Peyer's patch (tissue), 4 donors: ENCODE measurements around the gene NAT14. TPM values are rescaled to one million over a fixed set of nuclear protein-coding genes. Genes with fewer than 3 reads are reported as not detected.

Experiments used
- DNase-seq, 3 donors: peaks; one replicate each; pipeline ENCODE4 v3.0.0-alpha.2; 2017 to 2019
- H3K27ac ChIP-seq, 4 donors: fragments of 200-600 bp; sonication (generic); one replicate each; pipeline ENCODE4 v1.5.1; 2016 to 2019
- H3K27me3 ChIP-seq, 2 donors: fragments of 200-600 bp; sonication (generic); one replicate each; pipeline ENCODE4 v1.5.1; 2019
- H3K36me3 ChIP-seq, 3 donors: fragments of 200-600 bp; sonication (generic); one replicate each; pipeline ENCODE4 v1.5.1; 2016 to 2019
- H3K4me1 ChIP-seq, 4 donors: fragments of 200-600 bp; sonication (generic); one replicate each; pipeline ENCODE4 v1.5.1; 2016 to 2019
- H3K4me3 ChIP-seq, 4 donors: fragments of 200-600 bp; sonication (generic); 1 replicate in 3 of 4; 2 replicates in 1 of 4; pipeline ENCODE4 v1.5.1; 2016 to 2019; ENCODE audit warnings: mild to moderate bottlenecking in 1 of 4
- H3K9me3 ChIP-seq, 4 donors: fragments of 200-600 bp; sonication (generic); one replicate each; pipeline ENCODE4 v1.5.1; 2016 to 2019; ENCODE audit warnings: mild to moderate bottlenecking in 1 of 4
- CTCF ChIP-seq, 6 experiments: fragments of 450-650 bp in 4 of 6; fragments of 200-600 bp in 2 of 6; sonication (generic) in 1 of 6; IDR thresholded peaks; one replicate each; pipeline ENCODE4 v1.5.1; 2017 to 2019; ENCODE audit warnings: antibody characterized with exemption in 6 of 6, mild to moderate bottlenecking in 3 of 6, moderate library complexity in 1 of 6
- POLR2A ChIP-seq, 2 donors: fragments of 450-650 bp; IDR thresholded peaks; one replicate each; pipeline ENCODE4 v1.5.1; 2017; ENCODE audit warnings: antibody characterized with exemption in 2 of 2, mild to moderate bottlenecking in 2 of 2, moderate library complexity in 2 of 2
- total RNA-seq, 4 donors: library from RNA; depleted of rRNA; stranded (reverse); fragments of >200 nt; gene quantifications; one replicate each; pipeline ENCODE4 v1.1.0, GENCODE V29; 2016

The NAT14 gene
- 1 to 10 TPM; 1.4 to 7.4 (median 3.0) TPM for total RNA-seq

- DNase-seq: peak in 2 of 3 donors; percentile 48 to 63
Observed at GRCh38 chr19:55484593-55485438, at the start of gene NAT14. NAT14 (plus strand) TSS chr19:55485188; CDS start chr19:55485709, 521 bp downstream.

GRCh38 chr19:55436847-55437246, 48.1 kb upstream of the NAT14 start:
- Histone ChIP-seq H3K27ac (no peak overlapping the region), H3K9me3 (no peaks in the 10 kb centered on the region), H3K36me3 (no peaks in the 10 kb centered on the region), H3K27me3 (peaks cover 0 to 40% of the 10 kb centered on the region in 2 donors), H3K4me3 (no peak overlapping the region), H3K4me1 (peaks cover 0 to 14% (median 6%) of the 10 kb centered on the region in 4 donors)
- DNase-seq: no peak
- TF ChIP-seq POLR2A (IDR thresholded peaks at IDR 0.05): no peak
- TF ChIP-seq CTCF (IDR thresholded peaks at IDR 0.05): no peak

More at GRCh38 chr19:55484593-55485438, at the start of gene NAT14:
- H3K4me3 ChIP-seq: peak within 1 kb of the TSS; percentile 51 to 64 (median 58)
- no peaks in the 10 kb centered on the region for H3K9me3 ChIP-seq
- H3K27me3 ChIP-seq: no peaks in the 10 kb centered on the region
- TF ChIP-seq POLR2A (IDR thresholded peaks at IDR 0.05) (no peak), CTCF (IDR thresholded peaks at IDR 0.05) (no peak)
- peak within 1 kb of the TSS; percentile 77 to 87 (median 80) for H3K27ac ChIP-seq
- H3K4me1 ChIP-seq: peaks cover 0 to 42% (median 12%) of the 10 kb centered on the region in 4 donors
- peaks cover 0 to 27% (median 0%) of the 10 kb centered on the region in 3 donors for H3K36me3 ChIP-seq

- no peaks in the 10 kb centered on the region for H3K9me3 ChIP-seq
- H3K27me3 ChIP-seq: peaks cover 0 to 45% of the 10 kb centered on the region in 2 donors
- peaks cover 0 to 20% (median 9%) of the 10 kb centered on the region in 4 donors for H3K4me1 ChIP-seq
- no peak for DNase-seq
- H3K4me3 ChIP-seq: no peak overlapping the region
- no peak overlapping the region for H3K27ac ChIP-seq
- H3K36me3 ChIP-seq: no peaks in the 10 kb centered on the region
- TF ChIP-seq POLR2A (IDR thresholded peaks at IDR 0.05) (no peak), CTCF (IDR thresholded peaks at IDR 0.05) (no peak)
Observed at GRCh38 chr19:55437410-55437809, 47.6 kb upstream of the NAT14 start.

GRCh38 chr19:55439052-55439451, 45.9 kb upstream of the NAT14 start:
- no peak for DNase-seq
- H3K9me3 ChIP-seq: no peaks in the 10 kb centered on the region
- no peak overlapping the region for H3K27ac ChIP-seq
- peaks cover 0 to 24% (median 9%) of the 10 kb centered on the region in 4 donors for H3K4me1 ChIP-seq
- TF ChIP-seq POLR2A (IDR thresholded peaks at IDR 0.05) (no peak), CTCF (IDR thresholded peaks at IDR 0.05) (no peak)
- peaks cover 0 to 48% of the 10 kb centered on the region in 2 donors for H3K27me3 ChIP-seq
- H3K4me3 ChIP-seq: no peak overlapping the region
- H3K36me3 ChIP-seq: no peaks in the 10 kb centered on the region

- Histone ChIP-seq H3K27ac (no peak overlapping the region), H3K36me3 (no peaks in the 10 kb centered on the region), H3K9me3 (no peaks in the 10 kb centered on the region), H3K27me3 (peaks cover 0 to 57% of the 10 kb centered on the region in 2 donors), H3K4me3 (no peak overlapping the region), H3K4me1 (peaks cover 0 to 24% (median 9%) of the 10 kb centered on the region in 4 donors)
- no peak for DNase-seq
- TF ChIP-seq POLR2A (IDR thresholded peaks at IDR 0.05): no peak
- TF ChIP-seq CTCF (IDR thresholded peaks at IDR 0.05): no peak
Observed at GRCh38 chr19:55440411-55441105, 44.4 kb upstream of the NAT14 start.
